Glomerular visceral epithelial cell (primary cell): ENCODE measurements around the gene CLTCL1.

ENCODE experiments used
- DNase-seq: peaks from one replicate; pipeline ENCODE4 v3.0.0-alpha.2; 2016; ENCODE audit errors: extremely low spot score

CLTCL1 gene

DNA sequence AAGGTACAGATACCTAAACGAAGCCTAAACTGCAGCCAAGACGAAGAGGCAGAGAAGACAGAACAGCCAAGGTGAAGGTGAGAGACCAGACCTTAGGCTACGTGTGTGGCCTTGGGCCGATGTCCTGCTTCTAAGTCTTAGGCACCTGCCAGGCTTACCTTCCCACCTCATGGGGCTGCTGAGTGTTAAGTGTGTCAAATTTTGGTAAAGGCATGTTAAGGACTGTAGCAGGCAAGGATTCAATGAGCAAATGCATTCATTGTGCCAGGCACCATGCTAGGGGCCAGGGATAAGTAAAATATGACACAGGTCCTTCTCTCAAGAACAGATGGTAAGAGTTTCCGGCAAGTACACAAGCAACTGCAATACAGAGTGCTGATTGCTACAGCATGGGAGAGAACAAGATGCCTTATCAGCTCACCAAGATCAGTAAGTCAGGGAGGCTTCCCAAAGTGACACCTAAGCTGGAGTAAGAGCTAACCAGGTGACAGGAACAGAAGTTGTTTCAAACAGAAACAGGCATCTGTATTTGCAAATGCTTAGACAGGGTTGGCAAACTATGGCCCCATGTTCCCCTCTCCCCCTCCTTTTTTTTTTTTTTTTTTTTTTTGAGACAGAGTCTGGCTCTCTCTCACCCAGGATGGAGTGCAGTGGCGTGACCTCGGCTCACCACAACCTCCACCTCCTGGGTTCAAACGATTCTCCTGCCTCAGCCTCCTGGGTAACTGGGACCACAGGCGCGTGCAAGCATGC lies 46.7 kb downstream of the CLTCL1 start:
- no peak for DNase-seq

DNA sequence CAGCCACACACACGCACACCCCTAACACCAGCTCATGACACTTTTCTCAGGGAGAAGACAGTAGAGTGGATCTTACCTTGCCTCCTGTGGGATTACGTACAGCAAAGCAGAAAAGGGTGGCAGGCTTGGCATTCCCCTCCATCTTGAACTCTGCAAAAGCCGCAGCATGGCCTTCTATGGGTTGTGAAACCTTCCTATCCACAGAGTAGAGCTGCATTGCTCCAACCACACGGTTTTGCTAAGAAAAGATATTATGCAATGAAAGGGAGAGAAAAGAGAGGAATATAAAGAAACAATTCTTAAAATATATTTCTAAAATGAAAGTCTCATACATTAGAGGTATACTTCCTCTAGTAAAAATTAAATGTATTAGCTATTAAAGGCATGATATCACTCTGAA lies 48.8 kb downstream of the CLTCL1 start:
- DNase-seq = no peak

DNA sequence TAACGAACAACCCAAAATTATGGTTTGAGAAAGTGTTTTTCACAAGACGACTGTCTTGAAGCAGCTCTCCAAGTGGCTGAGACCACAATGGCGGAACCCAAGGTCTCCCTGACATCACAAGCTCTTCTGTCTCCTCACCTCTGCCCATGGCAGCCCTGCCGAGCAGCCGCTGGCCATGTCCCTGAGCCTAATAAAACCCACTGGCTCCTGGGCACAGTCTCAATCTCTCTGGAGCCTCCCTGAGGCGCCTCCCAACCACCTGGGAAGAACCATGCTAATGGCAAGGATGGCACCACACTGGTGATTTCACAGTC lies 50.0 kb downstream of the CLTCL1 start:
- no peak for DNase-seq

DNA sequence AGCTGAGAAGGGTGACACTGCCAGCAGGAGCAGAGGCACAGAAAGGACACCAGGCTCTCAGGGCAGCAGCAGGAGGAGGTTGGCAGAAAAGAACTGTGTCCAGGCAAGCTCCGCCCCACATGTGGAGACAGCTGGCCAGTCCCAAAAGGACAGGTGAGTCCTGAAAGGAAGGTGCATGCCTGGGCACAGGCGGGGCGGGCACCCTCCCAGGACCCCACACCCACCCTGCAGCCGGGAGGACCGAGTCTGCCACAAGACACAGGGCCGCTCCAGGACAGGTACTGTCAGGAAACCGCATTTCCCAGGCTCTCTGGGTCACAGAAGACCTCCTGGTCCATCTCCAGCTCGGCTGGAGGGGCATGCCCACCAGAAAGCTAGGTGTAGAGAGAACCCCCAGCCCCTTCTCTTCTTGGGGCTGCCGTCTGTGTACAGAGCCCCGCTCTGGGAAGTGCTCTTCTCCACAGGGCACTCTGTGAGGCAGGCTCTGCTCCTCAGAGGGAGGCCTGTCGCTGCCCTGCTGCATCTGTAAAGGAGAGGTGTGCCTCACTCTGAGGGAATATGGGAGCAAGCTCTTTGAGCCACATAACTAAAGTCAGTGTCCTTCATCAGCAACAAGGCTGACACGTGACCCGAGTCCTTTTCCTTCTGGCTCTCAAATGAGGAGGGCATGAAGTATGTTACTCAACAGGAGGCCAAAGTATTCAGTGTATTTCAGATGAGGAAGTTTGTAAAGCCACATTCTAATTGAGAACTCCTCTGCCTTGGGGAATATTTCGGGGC lies 50.5 kb downstream of the CLTCL1 start:
- DNase-seq = no peak

- DNase-seq = no peak
Measured at GRCh38 chr22:19239464-19239863, 52.1 kb downstream of the CLTCL1 start.

- no peak for DNase-seq
Measured at GRCh38 chr22:19238900-19239299, 52.6 kb downstream of the CLTCL1 start.

GRCh38 chr22:19235874-19236273 lies 55.6 kb downstream of the CLTCL1 start:
- DNase-seq = no peak

GRCh38 chr22:19234126-19234896 lies 57.2 kb downstream of the CLTCL1 start:
- no peak for DNase-seq

GRCh38 chr22:19233189-19233661 lies 58.3 kb downstream of the CLTCL1 start:
- DNase-seq = no peak

DNA sequence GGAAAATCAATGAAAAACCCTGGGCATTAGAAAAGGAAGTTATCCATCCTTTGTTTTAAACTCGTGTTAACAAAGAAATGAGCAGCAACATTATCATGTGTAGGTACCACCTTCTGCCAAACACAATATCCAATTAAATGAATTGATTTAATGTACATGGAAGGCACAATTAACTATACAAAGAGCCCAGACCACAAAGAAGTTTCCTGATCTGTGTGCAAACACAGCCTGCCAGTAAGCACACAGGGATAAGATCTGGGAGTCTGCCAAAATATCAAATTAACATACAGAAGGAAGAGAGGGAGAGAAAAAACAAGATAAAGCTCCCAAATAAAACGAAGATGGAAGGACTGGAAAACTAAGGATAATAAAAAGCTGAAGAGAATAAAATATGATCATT lies 58.9 kb downstream of the CLTCL1 start:
- DNase-seq = no peak

DNA sequence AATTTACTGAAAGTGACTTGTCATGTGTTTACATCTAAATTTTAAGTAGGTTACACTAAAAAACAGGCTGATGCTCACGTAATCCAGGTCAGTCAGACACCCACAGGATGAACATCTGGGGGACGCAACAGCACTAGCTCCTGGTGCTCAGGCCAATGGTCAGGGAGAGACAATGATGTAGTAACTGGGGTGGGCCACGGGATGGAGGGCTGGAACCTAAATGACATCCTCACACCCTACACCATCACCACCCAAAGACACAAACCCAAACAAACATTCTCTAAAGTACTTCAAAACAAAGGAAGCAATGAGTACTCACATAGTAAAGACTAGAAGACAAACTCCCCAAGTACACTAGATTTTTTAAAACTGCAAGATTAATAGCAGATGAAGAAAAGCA lies 59.5 kb downstream of the CLTCL1 start:
- DNase-seq = no peak

DNA sequence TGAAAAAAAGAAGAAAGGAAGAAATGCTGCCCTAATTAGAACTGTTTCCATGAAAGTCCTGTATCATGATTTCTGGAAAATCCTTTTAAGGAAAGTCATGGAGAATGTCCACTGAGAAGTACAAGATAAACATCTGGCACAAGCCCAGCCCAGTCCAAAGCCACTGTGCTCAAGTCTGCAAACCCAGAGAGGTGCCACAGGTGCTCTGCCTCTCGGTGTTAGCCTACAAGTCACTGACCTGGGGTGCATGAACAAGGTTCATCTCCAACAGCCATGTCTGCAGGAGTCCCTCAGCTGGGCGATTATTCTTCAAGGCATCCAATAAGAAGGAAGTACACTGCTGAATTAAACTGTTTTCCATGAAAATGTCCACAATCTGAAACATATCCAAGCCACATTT lies 61.9 kb downstream of the CLTCL1 start:
- no peak for DNase-seq

DNA sequence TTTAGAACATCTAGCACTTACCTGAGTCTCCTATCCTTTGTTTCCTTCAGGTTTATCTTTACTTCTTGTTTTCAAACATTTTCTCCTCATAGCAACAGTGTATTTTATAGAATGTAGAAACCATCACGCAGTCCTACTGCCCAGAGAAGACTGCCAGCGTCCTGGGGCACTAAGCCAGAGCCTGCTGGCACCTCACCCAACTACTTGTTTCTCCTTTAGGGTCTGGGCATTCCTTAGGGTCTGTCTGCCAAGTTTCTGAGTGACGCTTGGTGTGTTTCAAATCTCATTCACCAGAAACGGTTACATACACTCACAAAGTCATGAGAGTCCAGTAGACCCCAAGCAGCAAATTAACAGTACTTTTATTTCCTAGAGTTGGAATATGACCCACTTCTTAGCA lies 63.3 kb downstream of the CLTCL1 start:
- DNase-seq = no peak

- DNase-seq = no peak
Measured at GRCh38 chr22:19226428-19226827, 65.1 kb downstream of the CLTCL1 start.

DNA sequence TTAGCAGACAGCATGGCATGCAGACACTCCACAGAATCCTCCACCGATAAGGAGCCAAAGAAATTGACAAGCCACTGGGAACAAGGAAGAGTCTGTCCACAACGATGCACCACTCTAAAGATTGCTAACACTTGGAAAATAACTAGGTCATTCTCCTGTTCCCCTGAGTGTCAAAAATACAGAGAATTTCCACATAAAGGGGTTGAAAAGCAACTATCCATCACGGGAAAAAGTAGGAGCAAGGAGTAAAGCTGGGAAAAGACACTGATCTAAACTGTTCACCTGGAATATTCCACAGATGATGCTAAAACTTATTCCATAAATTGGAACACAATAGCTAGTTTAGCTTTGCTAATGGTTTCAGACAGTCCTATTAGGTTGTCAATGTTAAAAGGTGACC lies 66.0 kb downstream of the CLTCL1 start:
- no peak for DNase-seq

- no peak for DNase-seq
Measured at GRCh38 chr22:19224985-19225384, 66.5 kb downstream of the CLTCL1 start.

DNA sequence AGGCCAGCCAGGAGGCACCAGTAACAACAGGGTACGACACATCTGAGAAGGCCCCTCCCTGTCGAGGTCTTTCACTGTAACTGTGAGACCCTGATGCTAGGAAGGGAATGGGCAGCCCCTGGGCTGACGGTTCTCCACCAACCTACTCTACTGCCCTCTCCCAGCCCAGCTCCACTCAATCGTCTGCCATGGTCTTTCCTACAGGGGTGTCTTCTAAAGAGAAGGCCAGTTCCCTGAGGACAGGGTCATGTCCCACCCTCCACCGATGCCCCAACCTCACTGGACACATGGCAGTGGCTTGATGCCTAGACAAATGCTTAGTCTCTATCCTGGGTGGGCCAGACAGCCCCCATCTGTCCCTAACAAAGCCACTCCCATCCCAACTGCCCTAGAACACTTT lies 67.0 kb downstream of the CLTCL1 start:
- DNase-seq = no peak

GRCh38 chr22:19223617-19224016 lies 67.9 kb downstream of the CLTCL1 start:
- DNase-seq = no peak

DNA sequence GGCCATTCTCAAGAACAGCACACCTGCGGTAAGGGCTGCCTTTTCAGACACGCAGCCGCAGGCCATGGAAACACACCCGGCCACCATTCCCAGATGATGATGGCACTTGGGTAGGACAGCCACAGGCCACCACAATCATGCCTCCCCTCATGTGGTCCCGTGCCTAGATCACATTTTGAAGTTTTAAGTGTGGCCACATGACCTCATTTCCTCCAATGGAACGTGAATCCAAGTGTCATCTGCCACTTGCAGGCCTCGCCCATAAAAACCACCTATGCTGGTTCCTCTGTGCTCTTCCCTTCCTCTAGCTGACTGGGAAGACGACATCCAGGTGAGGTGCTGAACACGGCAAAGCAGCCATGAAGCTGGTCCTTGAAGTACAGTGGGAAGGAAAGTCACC lies 68.4 kb downstream of the CLTCL1 start:
- DNase-seq = no peak

- no peak for DNase-seq
Measured at GRCh38 chr22:19222242-19223005, 69.1 kb downstream of the CLTCL1 start.

DNA sequence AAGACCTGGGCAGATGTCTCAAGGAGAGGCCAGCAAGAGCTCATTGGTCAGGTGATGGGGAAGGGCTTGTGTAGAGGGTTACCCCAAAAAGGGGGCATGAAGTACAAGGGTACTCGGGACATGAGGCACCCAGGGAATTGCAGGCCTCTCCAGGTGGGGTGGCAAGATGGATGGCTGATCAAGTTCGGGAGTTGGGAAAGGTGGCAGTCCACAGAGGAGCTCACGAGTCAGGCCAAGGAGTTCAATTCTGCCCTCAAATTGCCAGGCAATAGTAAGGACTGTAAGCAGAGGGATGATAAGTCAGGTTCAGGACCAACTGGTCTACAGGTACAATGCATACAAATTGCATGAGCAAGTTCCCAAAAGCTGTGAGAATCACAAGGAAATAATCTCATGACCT lies 70.7 kb downstream of the CLTCL1 start:
- DNase-seq = no peak
